Fibroblast of lung (primary cell): ENCODE measurements around the gene NASP. TPM values are rescaled to one million over a fixed set of nuclear protein-coding genes. Genes with fewer than 3 reads are reported as not detected.

Experiments
- DNase-seq, 2 donors: peaks; one replicate each; pipeline versions ENCODE4 v3.0.0 to v3.0.0-alpha.2; 2010; ENCODE audit warnings: low read depth in 2 of 2
- H2AFZ ChIP-seq: 2 replicates; pipeline ENCODE4 v1.5.1; 2012; ENCODE audit warnings: low read length, control low read depth, inconsistent platforms
- H3K27ac ChIP-seq: 2 replicates; pipeline ENCODE4 v1.5.1; 2011; ENCODE audit warnings: low read length, control low read depth; ENCODE audit not compliant: insufficient read depth
- H3K27me3 ChIP-seq: 2 replicates; pipeline ENCODE4 v1.5.1; 2011; ENCODE audit warnings: mild to moderate bottlenecking, low read length; ENCODE audit not compliant: control insufficient read depth, insufficient read depth
- H3K36me3 ChIP-seq: 2 replicates; pipeline ENCODE4 v1.5.1; 2011; ENCODE audit warnings: low read length; ENCODE audit not compliant: control insufficient read depth, insufficient read depth
- H3K4me1 ChIP-seq: 2 replicates; pipeline ENCODE4 v1.5.1; 2011; ENCODE audit warnings: low read length; ENCODE audit not compliant: control insufficient read depth, insufficient read depth; ENCODE audit errors: extremely low read depth
- H3K4me2 ChIP-seq: 2 replicates; pipeline ENCODE4 v1.5.1; 2011; ENCODE audit warnings: low read length, control low read depth; ENCODE audit not compliant: insufficient read depth; ENCODE audit errors: extremely low read depth
- H3K4me3 ChIP-seq, 4 experiments: fragments of 200-600 bp in 1 of 4; sonication (generic) in 1 of 4; replicated peaks in 1 of 4; 2 replicates each; pipeline ENCODE4 v1.5.1; 2011 to 2016; ENCODE audit warnings: low read length in 4 of 4, low read depth in 3 of 4, mild to moderate bottlenecking in 3 of 4, control low read depth in 2 of 4, inconsistent platforms in 1 of 4, mixed read lengths in 1 of 4; ENCODE audit not compliant: insufficient read depth in 1 of 4; ENCODE audit errors: control extremely low read depth in 1 of 4
- H3K79me2 ChIP-seq: 2 replicates; pipeline ENCODE4 v1.5.1; 2012; ENCODE audit warnings: mild to moderate bottlenecking, low read length, inconsistent platforms; ENCODE audit not compliant: control insufficient read depth, insufficient read depth
- H3K9ac ChIP-seq: 2 replicates; pipeline ENCODE4 v1.5.1; 2011; ENCODE audit warnings: mild to moderate bottlenecking, low read length, control low read depth; ENCODE audit not compliant: insufficient read depth
- H3K9me3 ChIP-seq: 2 replicates; pipeline ENCODE4 v1.5.1; 2012; ENCODE audit warnings: low read depth, low read length; ENCODE audit not compliant: control insufficient read depth, insufficient read depth
- H4K20me1 ChIP-seq: 2 replicates; pipeline ENCODE4 v1.5.1; 2011; ENCODE audit warnings: low read length; ENCODE audit not compliant: control insufficient read depth, insufficient read depth; ENCODE audit errors: extremely low read depth
- CTCF ChIP-seq, 2 donors: IDR thresholded peaks in 1 of 2; conservative IDR thresholded peaks in 1 of 2; 1 replicate in 1 of 2; 2 replicates in 1 of 2; pipeline ENCODE4 v1.5.1; 2011 to 2012; ENCODE audit warnings: low read length in 2 of 2, control low read depth in 1 of 2, inconsistent platforms in 1 of 2, low read depth in 1 of 2, mild to moderate bottlenecking in 1 of 2
- EZH2 ChIP-seq: IDR thresholded peaks from 2 replicates; pipeline ENCODE4 v1.5.1; 2012; ENCODE audit warnings: low read length, control low read depth, mild to moderate bottlenecking; ENCODE audit errors: missing control alignments
- polyA plus RNA-seq, 2 donors: library from polyadenylated mRNA; depleted of rRNA in 1 of 2; stranded (reverse) in 1 of 2; unstranded in 1 of 2; fragments of >200 nt; gene quantifications; 2 replicates each; pipeline ENCODE4 v1.2.1, GENCODE V29; 2011 to 2012; ENCODE audit warnings: missing spikeins in 1 of 2
- total RNA-seq: library from RNA; depleted of rRNA; stranded (reverse); fragments of >200 nt; gene quantifications from 2 replicates; pipeline ENCODE4 v1.2.1, GENCODE V29; 2014

NASP gene
- total and polyA plus RNA-seq, 2 donors (not counting 1 experiment from before 2014, with no cell fraction given): 30.9 to 54.1 TPM

- Histone ChIP-seq H4K20me1 (no peaks in the 10 kb centered on the region), H3K9ac (no peak overlapping the region), H3K27me3 (no peaks in the 10 kb centered on the region), H3K4me2 (no peak overlapping the region), H3K27ac (no peak overlapping the region), H2AFZ (no peak overlapping the region), H3K36me3 (peaks cover 13% of the 10 kb centered on the region), H3K4me3 (no peak overlapping the region), H3K4me1 (no peaks in the 10 kb centered on the region), H3K79me2 (peaks cover 7% of the 10 kb centered on the region), H3K9me3 (no peaks in the 10 kb centered on the region)
- TF ChIP-seq EZH2: no peak
- no peak for TF ChIP-seq CTCF (conservative IDR thresholded peaks at IDR 0.05 in 1 of 2, IDR thresholded peaks at IDR 0.05 in 1 of 2; ENCODE audit: low read depth in 1 of 2, low read length in 2 of 2)
- DNase-seq: no peak
Observed at GRCh38 chr1:45656573-45657226, 72.9 kb downstream of the NASP start.

- TF ChIP-seq CTCF (conservative IDR thresholded peaks at IDR 0.05 in 1 of 2, IDR thresholded peaks at IDR 0.05 in 1 of 2; ENCODE audit: low read depth in 1 of 2, low read length in 2 of 2) (no peak), EZH2 (no peak)
- H3K27ac ChIP-seq: no peak overlapping the region
- no peaks in the 10 kb centered on the region for H3K4me1 ChIP-seq
- H2AFZ ChIP-seq: no peak overlapping the region
- no peaks in the 10 kb centered on the region for H3K27me3 ChIP-seq
- no peaks in the 10 kb centered on the region for H3K9me3 ChIP-seq
- no peaks in the 10 kb centered on the region for H4K20me1 ChIP-seq
- no peak overlapping the region for H3K4me3 ChIP-seq
- no peak for DNase-seq
- no peak overlapping the region for H3K9ac ChIP-seq
- no peak overlapping the region for H3K4me2 ChIP-seq
- peaks cover 17% of the 10 kb centered on the region for H3K79me2 ChIP-seq
- H3K36me3 ChIP-seq: peaks cover 11% of the 10 kb centered on the region
Observed at GRCh38 chr1:45658171-45658570, 74.3 kb downstream of the NASP start.

- TF ChIP-seq EZH2 (no peak), CTCF (conservative IDR thresholded peaks at IDR 0.05 in 1 of 2, IDR thresholded peaks at IDR 0.05 in 1 of 2; ENCODE audit: low read depth in 1 of 2, low read length in 2 of 2) (no peak)
- Histone ChIP-seq H3K27ac (no peak overlapping the region), H4K20me1 (no peaks in the 10 kb centered on the region), H3K4me1 (no peaks in the 10 kb centered on the region), H3K27me3 (no peaks in the 10 kb centered on the region), H3K9ac (no peak overlapping the region), H3K36me3 (peaks cover 11% of the 10 kb centered on the region), H3K79me2 (peaks cover 21% of the 10 kb centered on the region), H3K4me3 (no peak overlapping the region), H3K9me3 (no peaks in the 10 kb centered on the region), H3K4me2 (no peak overlapping the region), H2AFZ (no peak overlapping the region)
- DNase-seq: no peak
Observed at GRCh38 chr1:45659222-45659621, 75.4 kb downstream of the NASP start.
